Nephron (organoid): Measurements from ENCODE around the gene CCDC69.
"Not testable (repeated sequence)": the region's sequence is repeated elsewhere in the genome, so short reads cannot be mapped to it uniquely, and the experiment has no call there.

Experiments used
- H3K27ac Mint-ChIP-seq, 3 experiments: 2 replicates each; pipeline ENCODE4 v1.8.0; 2020; ENCODE audit warnings: mixed read lengths in 3 of 3, mild to moderate bottlenecking in 2 of 3, moderate library complexity in 1 of 3
- H3K27me3 Mint-ChIP-seq: 2 replicates; pipeline ENCODE4 v1.8.0; 2021; ENCODE audit warnings: low read depth, mild to moderate bottlenecking, moderate library complexity, mixed read lengths
- H3K36me3 Mint-ChIP-seq: 2 replicates; pipeline ENCODE4 v1.8.0; 2020; ENCODE audit warnings: low read depth, mixed read lengths
- H3K4me1 Mint-ChIP-seq: 2 replicates; pipeline ENCODE4 v1.8.0; 2020; ENCODE audit warnings: mixed read lengths
- H3K4me3 Mint-ChIP-seq, 3 experiments: 2 replicates each; pipeline ENCODE4 v1.8.0; 2020; ENCODE audit warnings: mild to moderate bottlenecking in 3 of 3, mixed read lengths in 3 of 3, moderate library complexity in 2 of 3
- H3K9me3 Mint-ChIP-seq: 2 replicates; pipeline ENCODE4 v1.8.0; 2020; ENCODE audit warnings: mixed read lengths
- TF ChIP-seq, protein P1 (sequence below), 3 experiments: fragments of 200-600 bp; sonication (generic); IDR thresholded peaks; one replicate each; pipeline ENCODE4 v1.5.0; 2021; ENCODE audit warnings: antibody characterized with exemption in 3 of 3; ENCODE audit not compliant: unreplicated experiment in 3 of 3

Gene CCDC69

DNA sequence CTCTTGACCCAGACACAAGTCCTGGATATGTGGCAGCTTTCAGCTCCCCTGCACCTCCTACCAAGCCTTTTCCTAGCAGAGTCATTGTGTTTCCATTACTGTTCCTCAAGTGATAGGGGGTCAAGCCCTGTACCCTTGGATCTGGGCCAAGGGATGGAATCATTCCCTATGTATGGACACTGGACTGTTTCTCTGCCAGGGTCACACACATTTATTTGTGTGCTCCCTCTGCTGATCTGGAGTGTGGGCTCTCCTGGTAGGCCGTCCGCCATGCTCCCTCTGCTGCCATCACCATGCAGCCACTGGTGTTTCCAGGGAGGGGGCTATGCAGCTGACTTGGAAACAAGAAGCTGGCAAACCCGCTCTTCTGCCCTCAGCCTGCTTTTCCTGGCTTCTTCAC lies 38.6 kb upstream of the CCDC69 start:
- H3K36me3 Mint-ChIP-seq: peaks cover 26% of the 10 kb centered on the region
- no peaks in the 10 kb centered on the region for H3K4me1 Mint-ChIP-seq
- no peaks in the 10 kb centered on the region for H3K27me3 Mint-ChIP-seq
- no peaks in the 10 kb centered on the region for H3K9me3 Mint-ChIP-seq
- no peak overlapping the region for H3K4me3 Mint-ChIP-seq
- TF ChIP-seq, protein P1, sequence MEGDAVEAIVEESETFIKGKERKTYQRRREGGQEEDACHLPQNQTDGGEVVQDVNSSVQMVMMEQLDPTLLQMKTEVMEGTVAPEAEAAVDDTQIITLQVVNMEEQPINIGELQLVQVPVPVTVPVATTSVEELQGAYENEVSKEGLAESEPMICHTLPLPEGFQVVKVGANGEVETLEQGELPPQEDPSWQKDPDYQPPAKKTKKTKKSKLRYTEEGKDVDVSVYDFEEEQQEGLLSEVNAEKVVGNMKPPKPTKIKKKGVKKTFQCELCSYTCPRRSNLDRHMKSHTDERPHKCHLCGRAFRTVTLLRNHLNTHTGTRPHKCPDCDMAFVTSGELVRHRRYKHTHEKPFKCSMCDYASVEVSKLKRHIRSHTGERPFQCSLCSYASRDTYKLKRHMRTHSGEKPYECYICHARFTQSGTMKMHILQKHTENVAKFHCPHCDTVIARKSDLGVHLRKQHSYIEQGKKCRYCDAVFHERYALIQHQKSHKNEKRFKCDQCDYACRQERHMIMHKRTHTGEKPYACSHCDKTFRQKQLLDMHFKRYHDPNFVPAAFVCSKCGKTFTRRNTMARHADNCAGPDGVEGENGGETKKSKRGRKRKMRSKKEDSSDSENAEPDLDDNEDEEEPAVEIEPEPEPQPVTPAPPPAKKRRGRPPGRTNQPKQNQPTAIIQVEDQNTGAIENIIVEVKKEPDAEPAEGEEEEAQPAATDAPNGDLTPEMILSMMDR (IDR thresholded peaks at IDR 0.05; ENCODE audit: unreplicated experiment in 3 of 3): no peak
- H3K27ac Mint-ChIP-seq: no peak overlapping the region

DNA sequence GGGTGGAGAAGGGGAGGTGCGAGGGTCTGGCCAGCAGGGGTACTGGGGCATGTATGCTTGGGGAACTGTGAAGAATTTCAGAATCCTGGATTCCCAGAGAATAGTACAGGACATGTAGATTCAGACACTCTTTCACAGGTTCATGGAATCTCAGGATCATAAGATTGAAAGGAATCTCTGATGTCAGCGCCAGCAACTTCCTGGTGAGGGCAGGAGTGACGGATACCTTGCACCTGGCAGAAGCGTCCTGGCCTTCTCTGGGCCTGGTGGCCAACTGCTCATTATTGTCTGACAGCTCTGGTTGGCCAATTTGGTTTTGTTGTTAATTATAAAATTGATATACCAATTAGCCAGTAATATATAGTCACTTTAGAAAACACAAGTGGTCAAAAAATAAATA lies 36.0 kb upstream of the CCDC69 start:
- H3K36me3 Mint-ChIP-seq: peaks cover 14% of the 10 kb centered on the region
- no peaks in the 10 kb centered on the region for H3K4me1 Mint-ChIP-seq
- no peak overlapping the region for H3K27ac Mint-ChIP-seq
- no peaks in the 10 kb centered on the region for H3K27me3 Mint-ChIP-seq
- no peak overlapping the region for H3K4me3 Mint-ChIP-seq
- no peaks in the 10 kb centered on the region for H3K9me3 Mint-ChIP-seq
- TF ChIP-seq, protein P1 (IDR thresholded peaks at IDR 0.05; ENCODE audit: unreplicated experiment in 3 of 3): no peak

DNA sequence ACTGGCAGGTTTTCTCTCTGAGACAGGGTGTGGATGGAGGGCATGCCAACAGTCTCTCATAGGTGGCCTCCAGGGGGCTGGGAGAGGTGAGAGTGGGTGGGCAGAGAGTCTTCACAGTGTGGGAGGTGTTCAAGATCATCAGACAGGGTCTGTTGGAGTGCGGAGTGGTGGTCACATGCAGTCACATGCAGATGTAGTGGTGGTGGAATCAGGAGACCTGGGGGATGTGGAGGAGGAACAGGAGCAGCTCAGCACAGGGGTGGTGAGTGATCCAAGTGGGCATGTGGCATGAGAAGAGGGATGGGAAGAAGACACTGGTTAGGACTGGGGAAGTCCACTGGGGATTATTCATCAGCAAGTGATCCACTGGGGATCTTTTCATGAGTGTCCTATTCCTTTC lies 34.9 kb upstream of the CCDC69 start:
- H3K36me3 Mint-ChIP-seq: peaks cover 6% of the 10 kb centered on the region
- no peak overlapping the region for H3K27ac Mint-ChIP-seq
- no peak overlapping the region for H3K4me3 Mint-ChIP-seq
- H3K9me3 Mint-ChIP-seq: no peaks in the 10 kb centered on the region
- no peaks in the 10 kb centered on the region for H3K27me3 Mint-ChIP-seq
- peaks cover 2% of the 10 kb centered on the region for H3K4me1 Mint-ChIP-seq
- TF ChIP-seq, protein P1 (IDR thresholded peaks at IDR 0.05; ENCODE audit: unreplicated experiment in 3 of 3): no peak

DNA sequence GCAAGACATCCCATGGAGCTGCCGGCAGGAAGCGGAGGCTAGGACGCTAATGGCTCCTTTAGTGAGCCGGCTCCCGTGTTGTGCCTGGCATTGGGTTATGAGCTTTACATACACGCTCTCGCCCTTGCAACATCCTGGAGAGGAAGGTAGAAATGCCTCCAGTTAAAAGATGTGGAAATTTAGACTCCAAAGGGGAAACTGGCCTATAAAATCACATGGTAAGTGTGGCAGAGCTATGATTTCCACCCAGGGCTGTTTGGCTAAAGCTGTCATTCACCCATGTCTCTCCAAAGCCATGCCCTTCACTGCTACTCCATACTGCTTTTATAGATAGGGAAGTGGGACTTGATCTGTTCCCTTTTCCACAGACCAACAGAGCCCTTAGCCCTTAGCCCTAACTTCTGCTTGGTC lies 34.3 kb upstream of the CCDC69 start:
- Mint-ChIP-seq H3K4me1 (peaks cover 8% of the 10 kb centered on the region), H3K4me3 (no peak overlapping the region), H3K36me3 (peaks cover 4% of the 10 kb centered on the region), H3K27me3 (no peaks in the 10 kb centered on the region), H3K27ac (no peak overlapping the region), H3K9me3 (no peaks in the 10 kb centered on the region)
- TF ChIP-seq, protein P1 (IDR thresholded peaks at IDR 0.05; ENCODE audit: unreplicated experiment in 3 of 3): no peak

DNA sequence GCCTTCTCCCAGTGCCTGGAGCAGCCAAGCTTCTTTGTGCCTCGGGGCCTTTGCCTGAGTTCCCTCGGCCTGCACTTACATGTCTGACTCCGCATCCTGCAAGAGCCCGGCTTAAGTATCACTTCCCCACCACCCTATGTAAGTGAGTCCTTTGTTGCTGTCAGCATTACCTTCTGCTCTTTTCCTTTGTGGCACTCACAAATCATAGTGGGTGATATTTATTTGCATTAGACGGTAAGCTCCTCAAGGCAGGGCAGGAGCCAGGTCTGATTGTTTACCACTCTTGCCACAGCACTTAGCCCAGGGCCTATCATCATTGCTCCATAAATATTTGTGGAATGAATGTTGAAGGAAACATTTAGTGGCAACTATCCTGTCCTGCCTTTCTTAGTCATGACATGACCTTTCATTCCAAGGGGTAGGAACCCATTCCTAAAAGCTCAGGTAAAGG lies 33.9 kb upstream of the CCDC69 start:
- Mint-ChIP-seq H3K27me3 (no peaks in the 10 kb centered on the region), H3K27ac (no peak overlapping the region), H3K36me3 (peaks cover 2% of the 10 kb centered on the region), H3K4me3 (no peak overlapping the region), H3K9me3 (no peaks in the 10 kb centered on the region), H3K4me1 (peaks cover 8% of the 10 kb centered on the region)
- TF ChIP-seq, protein P1 (IDR thresholded peaks at IDR 0.05; ENCODE audit: unreplicated experiment in 3 of 3): no peak

DNA sequence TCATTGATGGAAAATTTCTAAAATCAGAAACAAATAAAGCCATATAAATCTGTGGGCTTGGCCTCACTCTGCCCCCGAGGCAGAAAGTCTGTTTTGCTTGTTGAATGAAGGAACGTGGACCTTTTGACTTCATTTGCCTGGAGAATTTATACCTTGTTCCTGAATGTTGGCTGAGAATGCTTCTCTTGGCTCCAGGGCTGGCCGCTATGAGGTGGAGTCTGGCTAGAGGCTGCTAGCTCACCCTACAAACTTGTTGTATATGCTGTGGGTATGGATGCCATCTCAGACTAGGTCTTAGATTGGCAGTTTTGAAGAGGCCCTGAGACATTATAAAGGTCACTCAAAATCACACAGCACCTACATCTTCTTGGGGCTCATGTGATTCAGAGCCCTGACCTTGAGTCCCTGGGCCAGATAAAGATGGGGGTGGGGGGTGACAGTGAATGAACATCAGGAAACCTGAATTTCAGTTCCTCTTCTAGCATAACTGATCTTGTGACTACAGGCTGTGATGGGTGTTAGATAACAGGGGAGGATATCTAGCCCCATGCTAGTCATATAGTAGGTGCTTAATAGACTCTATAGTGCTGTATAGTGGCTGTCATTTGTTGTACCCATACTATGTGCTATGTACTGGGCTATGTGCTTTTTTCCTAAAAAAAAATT lies 31.9 kb upstream of the CCDC69 start:
- Mint-ChIP-seq H3K27me3 (no peaks in the 10 kb centered on the region), H3K4me1 (peaks cover 8% of the 10 kb centered on the region), H3K4me3 (peak overlapping the region in 2 of 3 experiments; percentile 19 to 57), H3K27ac (no peak overlapping the region), H3K9me3 (no peaks in the 10 kb centered on the region), H3K36me3 (no peaks in the 10 kb centered on the region)
- TF ChIP-seq, protein P1 (IDR thresholded peaks at IDR 0.05; ENCODE audit: unreplicated experiment in 3 of 3): no peak

DNA sequence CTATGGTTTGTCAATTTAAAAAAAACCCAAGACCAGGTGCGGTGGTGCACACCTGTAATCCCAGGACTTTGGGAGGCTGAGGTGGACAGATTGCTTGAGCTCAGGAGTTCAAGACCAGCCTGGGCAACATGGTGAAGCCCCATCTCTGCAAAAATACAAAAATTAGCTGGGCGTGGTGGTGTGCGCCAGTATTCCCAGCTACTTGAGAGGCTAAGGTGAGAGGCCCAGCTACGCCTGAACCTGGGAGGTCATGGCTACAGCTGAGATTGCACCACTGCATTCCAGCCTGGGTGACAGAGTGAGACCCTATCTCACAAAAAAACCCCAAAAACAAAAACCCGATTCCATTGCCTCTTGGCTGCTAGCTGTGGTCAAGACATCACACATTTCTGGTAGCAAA lies 31.1 kb upstream of the CCDC69 start:
- not testable (repeated sequence) for H3K27me3 Mint-ChIP-seq, H3K36me3 Mint-ChIP-seq

More for the DNA sequence above, 31.1 kb upstream of the CCDC69 start:
- H3K4me3 Mint-ChIP-seq: peak overlapping the region in 1 of 3 experiments; percentile 26
- not testable (repeated sequence) for H3K27ac Mint-ChIP-seq, H3K9me3 Mint-ChIP-seq, H3K4me1 Mint-ChIP-seq
